ENCODE results near the gene MAGEA12. TPM values are rescaled to one million over a fixed set of nuclear protein-coding genes. Genes with fewer than 3 reads are reported as not detected.
"Not testable (repeated sequence)": the region's sequence is repeated elsewhere in the genome, so short reads cannot be mapped to it uniquely, and the experiment has no call there.

MAGEA12 gene
- total and polyA plus RNA-seq, 10 of the 15 experiments (the other 5 are each of a cell fraction or from before 2014, with no cell fraction given): 1.3 TPM; not detected in 9

- RAD21 ChIA-PET (ENCODE audit: unreplicated experiment); CTCF ChIA-PET; H3K4me2 ChIP-seq (ENCODE audit: control insufficient read depth, insufficient read depth); H2AFZ ChIP-seq (ENCODE audit: control insufficient read depth, low read depth, low read length); BruUV-seq (replicated peaks); intact Hi-C loops (cut with micrococcal nuclease; ENCODE audit: unreplicated experiment); H3K9ac ChIP-seq (ENCODE audit: control insufficient read depth, insufficient read depth, low read length); H3K4me3 ChIP-seq; H4K20me1 ChIP-seq (ENCODE audit: control insufficient read depth, insufficient read depth); H3K27ac ChIP-seq (ENCODE audit: control insufficient read depth, insufficient read depth); H3K4me1 ChIP-seq (ENCODE audit: control insufficient read depth, insufficient read depth, low read length); DNase-seq (ENCODE audit: low read depth, low spot score); ATAC-seq; SMC1A ChIA-PET (ENCODE audit: uncharacterized antibody, unreplicated experiment); POLR2A ChIA-PET; H3K36me3 ChIP-seq (ENCODE audit: control insufficient read depth in 2 of 2, insufficient read depth in 2 of 2, low read length in 1 of 2); H3K79me2 ChIP-seq (ENCODE audit: control insufficient read depth, insufficient read depth, low read length); FAIRE-seq; H3K9me3 ChIP-seq (replicated peaks; ENCODE audit: control insufficient read depth, insufficient read depth, low read length); H3K27me3 ChIP-seq (replicated peaks in 1 of 2; ENCODE audit: control insufficient read depth in 2 of 2, insufficient read depth in 2 of 2, low read length in 1 of 2): not testable (repeated sequence)
- 28% methylated on average over 3 of the region's 7 CpGs for WGBS (ENCODE audit: insufficient coverage, insufficient replicate concordance, low lambda C conversion rate, missing lambda C conversion rate)
- in situ Hi-C loops (cut with MboI): loop anchor here (25.0 kb wide), 1 partner anchor 97 kb away; no protein-coding TSS in a partner anchor
Observed at GRCh38 chrX:152759544-152759943, 26.0 kb downstream of the MAGEA12 start.

GRCh38 chrX:152761582-152761981 is 28.0 kb downstream of the MAGEA12 start:
- H4K20me1 ChIP-seq (ENCODE audit: control insufficient read depth, insufficient read depth); H2AFZ ChIP-seq (ENCODE audit: control insufficient read depth, low read depth, low read length); H3K27ac ChIP-seq (ENCODE audit: control insufficient read depth, insufficient read depth); H3K36me3 ChIP-seq (ENCODE audit: control insufficient read depth in 2 of 2, insufficient read depth in 2 of 2, low read length in 1 of 2); CTCF ChIA-PET; FAIRE-seq; DNase-seq (ENCODE audit: low read depth, low spot score); H3K9ac ChIP-seq (ENCODE audit: control insufficient read depth, insufficient read depth, low read length); H3K4me1 ChIP-seq (ENCODE audit: control insufficient read depth, insufficient read depth, low read length); H3K9me3 ChIP-seq (replicated peaks; ENCODE audit: control insufficient read depth, insufficient read depth, low read length); H3K27me3 ChIP-seq (replicated peaks in 1 of 2; ENCODE audit: control insufficient read depth in 2 of 2, insufficient read depth in 2 of 2, low read length in 1 of 2); H3K4me2 ChIP-seq (ENCODE audit: control insufficient read depth, insufficient read depth); H3K4me3 ChIP-seq; ATAC-seq; SMC1A ChIA-PET (ENCODE audit: uncharacterized antibody, unreplicated experiment); POLR2A ChIA-PET; H3K79me2 ChIP-seq (ENCODE audit: control insufficient read depth, insufficient read depth, low read length); RAD21 ChIA-PET (ENCODE audit: unreplicated experiment); intact Hi-C loops (cut with micrococcal nuclease; ENCODE audit: unreplicated experiment); BruUV-seq (replicated peaks): not testable (repeated sequence)
- in situ Hi-C loops (cut with MboI): loop anchor here (25.0 kb wide), 1 partner anchor 99 kb away; no protein-coding TSS in a partner anchor
- 0% methylated on average over 2 of the region's 7 CpGs for WGBS (ENCODE audit: insufficient coverage, insufficient replicate concordance, low lambda C conversion rate, missing lambda C conversion rate)

GRCh38 chrX:152766562-152766961 is 33.0 kb downstream of the MAGEA12 start:
- H3K36me3 ChIP-seq (ENCODE audit: control insufficient read depth in 2 of 2, insufficient read depth in 2 of 2, low read length in 1 of 2); H3K9me3 ChIP-seq (replicated peaks; ENCODE audit: control insufficient read depth, insufficient read depth, low read length); SMC1A ChIA-PET (ENCODE audit: uncharacterized antibody, unreplicated experiment); BruUV-seq (replicated peaks); RAD21 ChIA-PET (ENCODE audit: unreplicated experiment); H2AFZ ChIP-seq (ENCODE audit: control insufficient read depth, low read depth, low read length); FAIRE-seq; ATAC-seq; intact Hi-C loops (cut with micrococcal nuclease; ENCODE audit: unreplicated experiment); DNase-seq (ENCODE audit: low read depth, low spot score); H4K20me1 ChIP-seq (ENCODE audit: control insufficient read depth, insufficient read depth); H3K9ac ChIP-seq (ENCODE audit: control insufficient read depth, insufficient read depth, low read length); H3K4me3 ChIP-seq; POLR2A ChIA-PET; H3K4me1 ChIP-seq (ENCODE audit: control insufficient read depth, insufficient read depth, low read length); H3K27ac ChIP-seq (ENCODE audit: control insufficient read depth, insufficient read depth); H3K27me3 ChIP-seq (replicated peaks in 1 of 2; ENCODE audit: control insufficient read depth in 2 of 2, insufficient read depth in 2 of 2, low read length in 1 of 2); H3K4me2 ChIP-seq (ENCODE audit: control insufficient read depth, insufficient read depth); H3K79me2 ChIP-seq (ENCODE audit: control insufficient read depth, insufficient read depth, low read length): not testable (repeated sequence)
- in situ Hi-C loops (cut with MboI): loop anchor here (25.0 kb wide), 1 partner anchor 104 kb away; no protein-coding TSS in a partner anchor
- WGBS (ENCODE audit: insufficient coverage, insufficient replicate concordance, low lambda C conversion rate, missing lambda C conversion rate): 28% methylated on average over 9 of the region's 9 CpGs
- CTCF ChIA-PET: interaction anchor here (0.7 kb wide), 1 partner anchor 130 kb away, joined by 3 read pairs; no protein-coding TSS in a partner anchor

- BruUV-seq (replicated peaks); H3K4me1 ChIP-seq (ENCODE audit: control insufficient read depth, insufficient read depth, low read length); H2AFZ ChIP-seq (ENCODE audit: control insufficient read depth, low read depth, low read length); SMC1A ChIA-PET (ENCODE audit: uncharacterized antibody, unreplicated experiment); H3K27ac ChIP-seq (ENCODE audit: control insufficient read depth, insufficient read depth); POLR2A ChIA-PET; intact Hi-C loops (cut with micrococcal nuclease; ENCODE audit: unreplicated experiment); ATAC-seq; H3K4me3 ChIP-seq; CTCF ChIA-PET; DNase-seq (ENCODE audit: low read depth, low spot score); H3K9ac ChIP-seq (ENCODE audit: control insufficient read depth, insufficient read depth, low read length); H3K4me2 ChIP-seq (ENCODE audit: control insufficient read depth, insufficient read depth); H3K9me3 ChIP-seq (replicated peaks; ENCODE audit: control insufficient read depth, insufficient read depth, low read length); H3K36me3 ChIP-seq (ENCODE audit: control insufficient read depth in 2 of 2, insufficient read depth in 2 of 2, low read length in 1 of 2); FAIRE-seq; RAD21 ChIA-PET (ENCODE audit: unreplicated experiment); H3K27me3 ChIP-seq (replicated peaks in 1 of 2; ENCODE audit: control insufficient read depth in 2 of 2, insufficient read depth in 2 of 2, low read length in 1 of 2); H3K79me2 ChIP-seq (ENCODE audit: control insufficient read depth, insufficient read depth, low read length); H4K20me1 ChIP-seq (ENCODE audit: control insufficient read depth, insufficient read depth): not testable (repeated sequence)
- WGBS (ENCODE audit: insufficient coverage, insufficient replicate concordance, low lambda C conversion rate, missing lambda C conversion rate): no CpG with 5 or more reads among the region's 29 CpGs
- in situ Hi-C loops (cut with MboI): loop anchor here (25.0 kb wide), 1 partner anchor 107 kb away; no protein-coding TSS in a partner anchor
Observed at GRCh38 chrX:152769549-152770289, 36.2 kb downstream of the MAGEA12 start, which contains the start of gene MAGEA6. MAGEA6 (minus strand) TSS chrX:152769689; CDS start chrX:152767650, 2,039 bp downstream.
